GM19452 (cell line): ENCODE data around the gene CA5A.
"Not testable (repeated sequence)": the region's sequence is repeated elsewhere in the genome, so short reads cannot be mapped to it uniquely, and the experiment has no call there.

Experiments used
- ATAC-seq: cut with Tn5 transposase; IDR thresholded peaks from one replicate; pipeline ENCODE4 v1.9.1; 2021; ENCODE audit not compliant: unreplicated experiment

CA5A gene

GRCh38 chr16:87870418-87871291 is 65.7 kb downstream of the CA5A start:
- not testable (repeated sequence) for ATAC-seq

- ATAC-seq, result not testable (repeated sequence)
Observed at GRCh38 chr16:87869879-87870417, 66.4 kb downstream of the CA5A start.

GRCh38 chr16:87869061-87869878 is 67.1 kb downstream of the CA5A start, which contains the start of gene SLC7A5:
SLC7A5 (minus strand) TSS chr16:87869507; CDS start chr16:87869422, 85 bp downstream.
- peak; percentile 65 for ATAC-seq

- ATAC-seq, result not testable (repeated sequence)
Observed at GRCh38 chr16:87868254-87869029, 67.9 kb downstream of the CA5A start.

- ATAC-seq, result not testable (repeated sequence)
Observed at GRCh38 chr16:87865902-87866555, 70.3 kb downstream of the CA5A start.

- no peak for ATAC-seq
Observed at GRCh38 chr16:87864331-87864989, 71.9 kb downstream of the CA5A start.

- ATAC-seq, result not testable (repeated sequence)
Observed at GRCh38 chr16:87863327-87863635, 73.0 kb downstream of the CA5A start.

GRCh38 chr16:87862597-87863326 is 73.6 kb downstream of the CA5A start:
- not testable (repeated sequence) for ATAC-seq

- not testable (repeated sequence) for ATAC-seq
Observed at GRCh38 chr16:87861300-87862099, 74.8 kb downstream of the CA5A start.

- ATAC-seq, result no peak
Observed at GRCh38 chr16:87860553-87861299, 75.6 kb downstream of the CA5A start.

GRCh38 chr16:87858151-87858993 is 78.0 kb downstream of the CA5A start:
- ATAC-seq, result not testable (repeated sequence)

- ATAC-seq, result no peak
Observed at GRCh38 chr16:87856791-87857228, 79.5 kb downstream of the CA5A start.

- ATAC-seq, result no peak
Observed at GRCh38 chr16:87855852-87856715, 80.2 kb downstream of the CA5A start.

GRCh38 chr16:87854907-87855683 is 81.2 kb downstream of the CA5A start:
- no peak for ATAC-seq
